Measurements from ENCODE around the gene PLTP.

- TF ChIP-seq CTCF (tag by site-specific recombination; IDR thresholded peaks at IDR 0.05) (no peak), REPIN1 (tag by site-specific recombination; IDR thresholded peaks at IDR 0.05; ENCODE audit: low read depth) (no peak), ZNF274 (IDR thresholded peaks at IDR 0.05; ENCODE audit: low read length) (no peak), ZNF274 (tag by site-specific recombination; IDR thresholded peaks at IDR 0.05; ENCODE audit: borderline replicate concordance) (no peak), ZNF280D (tag by site-specific recombination; IDR thresholded peaks at IDR 0.05) (no peak), KLF9 (tag by site-specific recombination; IDR thresholded peaks at IDR 0.05; ENCODE audit: low read depth) (no peak), HOXD13 (CRISPR knock-in tag; IDR thresholded peaks at IDR 0.05; ENCODE audit: borderline replicate concordance) (no peak), ZIC2 (tag by site-specific recombination; IDR thresholded peaks at IDR 0.05) (no peak), ZNF112 (tag by site-specific recombination; IDR thresholded peaks at IDR 0.05) (no peak), PBX3 (CRISPR knock-in tag; IDR thresholded peaks at IDR 0.05) (no peak), ZBTB8A (tag by site-specific recombination; IDR thresholded peaks at IDR 0.05) (no peak), ZBTB26 (tag by site-specific recombination; optimal IDR thresholded peaks at IDR 0.05) (no peak), ZNF660 (tag by site-specific recombination; IDR thresholded peaks at IDR 0.05) (no peak), ZNF335 (tag by site-specific recombination; conservative IDR thresholded peaks at IDR 0.05) (no peak)
These were observed 62.9 kb downstream of the PLTP start for GRCh38 chr20:45848969-45849582.
